Mesendoderm (in vitro differentiated cells): ENCODE measurements around the gene CRTC3.

Source experiments
- DNase-seq: peaks from one replicate; pipeline ENCODE4 v3.0.0; 2013
- H2AK5ac ChIP-seq: 2 replicates; pipeline ENCODE4 v1.6.1; 2013; ENCODE audit warnings: low read length, inconsistent platforms
- H2BK120ac ChIP-seq: 2 replicates; pipeline ENCODE4 v1.6.1; 2013; ENCODE audit warnings: low read depth, mild to moderate bottlenecking, low read length, moderate library complexity, mixed read lengths
- H2BK15ac ChIP-seq: replicated peaks from 2 replicates; pipeline ENCODE4 v1.6.1; 2013; ENCODE audit warnings: low read depth, mild to moderate bottlenecking, moderate library complexity
- H2BK5ac ChIP-seq: 2 replicates; pipeline ENCODE4 v1.6.1; 2013; ENCODE audit warnings: low read length, inconsistent platforms
- H3K18ac ChIP-seq: 2 replicates; pipeline ENCODE4 v1.6.1; 2013; ENCODE audit warnings: mild to moderate bottlenecking, low read length, mixed read lengths
- H3K23ac ChIP-seq: one replicate; pipeline ENCODE4 v1.6.1; 2013; ENCODE audit warnings: low read length
- H3K27ac ChIP-seq: 2 replicates; pipeline ENCODE4 v1.5.1; 2013; ENCODE audit warnings: low read depth, mild to moderate bottlenecking, inconsistent platforms, low read length, moderate library complexity
- H3K27me3 ChIP-seq: 2 replicates; pipeline ENCODE4 v1.6.1; 2013; ENCODE audit warnings: low read length, control low read depth, mild to moderate bottlenecking, inconsistent platforms; ENCODE audit not compliant: insufficient read depth, poor library complexity
- H3K36me3 ChIP-seq: 2 replicates; pipeline ENCODE4 v1.6.1; 2013; ENCODE audit warnings: low read length, inconsistent platforms; ENCODE audit not compliant: control insufficient read depth, insufficient read depth
- H3K4ac ChIP-seq: one replicate; pipeline ENCODE4 v1.6.1; 2013; ENCODE audit warnings: low read depth, mild to moderate bottlenecking, low read length, moderate library complexity
- H3K4me1 ChIP-seq: 2 replicates; pipeline ENCODE4 v1.6.1; 2013; ENCODE audit warnings: low read depth, low read length, inconsistent platforms; ENCODE audit not compliant: control insufficient read depth
- H3K4me2 ChIP-seq: 2 replicates; pipeline ENCODE4 v1.6.1; 2013; ENCODE audit warnings: low read length
- H3K4me3 ChIP-seq: 2 replicates; pipeline ENCODE4 v1.5.1; 2013; ENCODE audit warnings: mild to moderate bottlenecking, low read length
- H3K56ac ChIP-seq: one replicate; pipeline ENCODE4 v1.6.1; 2013; ENCODE audit warnings: low read length
- H3K79me1 ChIP-seq: 2 replicates; pipeline ENCODE4 v1.6.1; 2013; ENCODE audit warnings: low read length, inconsistent platforms
- H3K79me2 ChIP-seq: 2 replicates; pipeline ENCODE4 v1.6.1; 2013; ENCODE audit warnings: mild to moderate bottlenecking, low read length; ENCODE audit not compliant: control insufficient read depth, insufficient read depth
- H3K9ac ChIP-seq: 2 replicates; pipeline ENCODE4 v1.6.1; 2013; ENCODE audit warnings: low read length, inconsistent platforms
- H4K5ac ChIP-seq: one replicate; pipeline ENCODE4 v1.6.1; 2013; ENCODE audit warnings: low read length
- H4K8ac ChIP-seq: one replicate; pipeline ENCODE4 v1.6.1; 2013; ENCODE audit warnings: low read depth, mild to moderate bottlenecking, control low read depth, low read length, moderate library complexity
- WGBS: extraction: QIAGEN DNeasy Blood & Tissue Kit; methylation state at CpG from one replicate; pipeline ENCODE4 v1.1.7; 2013; ENCODE audit warnings: low lambda C conversion rate, missing lambda C conversion rate; ENCODE audit not compliant: insufficient coverage; ENCODE audit errors: extremely low coverage; 5-methylcytosine and 5-hydroxymethylcytosine counted together

The CRTC3 gene

DNA sequence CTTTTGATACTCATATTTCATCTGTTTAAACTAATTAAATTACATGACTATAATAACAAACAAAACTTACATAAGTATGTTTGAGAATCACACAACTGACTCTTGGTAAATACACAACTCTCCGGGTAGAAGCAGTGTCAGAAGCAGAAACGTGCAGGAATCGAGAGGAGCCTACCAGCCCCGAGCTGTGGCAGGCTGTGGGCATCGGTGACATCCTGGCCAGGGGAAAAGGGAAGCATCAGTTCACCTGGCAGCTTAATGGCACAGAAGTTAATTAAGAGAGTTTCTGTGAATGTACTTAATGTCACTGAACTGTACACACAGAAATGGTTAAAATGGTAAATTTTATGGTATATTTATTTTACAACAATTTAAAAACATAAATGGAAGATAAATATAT, 90.2 kb downstream of the CRTC3 start:
- no peak overlapping the region for H2BK5ac ChIP-seq
- no peaks in the 10 kb centered on the region for H3K27me3 ChIP-seq
- H4K5ac ChIP-seq, result no peak overlapping the region
- no peaks in the 10 kb centered on the region for H3K36me3 ChIP-seq
- no peak overlapping the region for H2BK15ac ChIP-seq
- no peak overlapping the region for H3K23ac ChIP-seq
- H3K4me3 ChIP-seq, result no peak overlapping the region
- H4K8ac ChIP-seq, result no peak overlapping the region
- H3K4me2 ChIP-seq, result no peak overlapping the region
- DNase-seq, result no peak
- no peak overlapping the region for H3K27ac ChIP-seq
- H3K18ac ChIP-seq, result no peak overlapping the region
- H3K9ac ChIP-seq, result no peak overlapping the region
- H2BK120ac ChIP-seq, result no peak overlapping the region
- no peak overlapping the region for H3K4ac ChIP-seq
- no CpG with 5 or more reads among the region's 5 CpGs for WGBS
- H2AK5ac ChIP-seq, result no peak overlapping the region
- peaks cover 9% of the 10 kb centered on the region for H3K4me1 ChIP-seq
- H3K79me1 ChIP-seq, result no peaks in the 10 kb centered on the region
- no peaks in the 10 kb centered on the region for H3K79me2 ChIP-seq
- no peak overlapping the region for H3K56ac ChIP-seq

DNA sequence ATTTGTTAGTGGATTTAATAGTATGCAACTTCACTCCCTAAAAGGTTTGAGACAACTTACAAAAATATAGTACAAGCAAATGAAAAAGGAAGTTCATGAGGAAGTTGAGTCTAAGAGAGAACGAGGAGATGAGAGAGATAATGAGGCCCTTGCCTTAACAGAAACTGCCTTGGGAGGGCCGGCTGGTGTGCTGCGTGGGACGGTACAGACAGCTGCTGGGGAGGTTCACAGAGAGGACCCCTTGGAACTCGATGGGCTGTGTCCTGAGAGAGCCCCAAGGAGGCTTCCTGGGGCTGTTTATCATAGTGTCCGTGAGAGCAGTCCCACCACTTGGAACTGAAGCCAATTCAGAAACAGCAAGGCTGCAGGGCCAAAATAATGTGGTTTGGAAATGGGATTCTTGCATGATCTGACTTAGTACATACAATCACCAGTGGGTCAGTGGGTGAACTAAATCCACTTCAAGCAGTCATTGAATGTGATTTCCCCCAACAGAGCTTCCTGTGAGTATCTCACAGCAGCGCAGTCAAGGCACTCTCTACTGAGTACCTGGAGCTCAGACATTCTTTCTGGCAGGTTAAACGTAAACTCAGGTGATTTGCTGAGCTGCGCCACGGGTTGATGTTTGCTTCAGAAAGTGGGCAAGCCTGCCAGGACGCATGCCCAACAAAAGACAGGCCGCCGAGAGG, 90.8 kb downstream of the CRTC3 start:
- H3K36me3 ChIP-seq, result no peaks in the 10 kb centered on the region
- no peak overlapping the region for H3K56ac ChIP-seq
- no peak for DNase-seq
- no peak overlapping the region for H2BK5ac ChIP-seq
- H3K4me3 ChIP-seq, result no peak overlapping the region
- H3K79me2 ChIP-seq, result no peaks in the 10 kb centered on the region
- no peaks in the 10 kb centered on the region for H3K27me3 ChIP-seq
- H4K5ac ChIP-seq, result no peak overlapping the region
- no peak overlapping the region for H3K23ac ChIP-seq
- H3K27ac ChIP-seq, result no peak overlapping the region
- no peak overlapping the region for H4K8ac ChIP-seq
- H2BK120ac ChIP-seq, result no peak overlapping the region
- H3K4me1 ChIP-seq, result peaks cover 9% of the 10 kb centered on the region
- H2BK15ac ChIP-seq, result no peak overlapping the region
- no peak overlapping the region for H3K18ac ChIP-seq
- WGBS, result no CpG with 5 or more reads among the region's 13 CpGs
- H3K79me1 ChIP-seq, result no peaks in the 10 kb centered on the region
- H3K4me2 ChIP-seq, result no peak overlapping the region
- H2AK5ac ChIP-seq, result no peak overlapping the region
- H3K4ac ChIP-seq, result no peak overlapping the region
- no peak overlapping the region for H3K9ac ChIP-seq

DNA sequence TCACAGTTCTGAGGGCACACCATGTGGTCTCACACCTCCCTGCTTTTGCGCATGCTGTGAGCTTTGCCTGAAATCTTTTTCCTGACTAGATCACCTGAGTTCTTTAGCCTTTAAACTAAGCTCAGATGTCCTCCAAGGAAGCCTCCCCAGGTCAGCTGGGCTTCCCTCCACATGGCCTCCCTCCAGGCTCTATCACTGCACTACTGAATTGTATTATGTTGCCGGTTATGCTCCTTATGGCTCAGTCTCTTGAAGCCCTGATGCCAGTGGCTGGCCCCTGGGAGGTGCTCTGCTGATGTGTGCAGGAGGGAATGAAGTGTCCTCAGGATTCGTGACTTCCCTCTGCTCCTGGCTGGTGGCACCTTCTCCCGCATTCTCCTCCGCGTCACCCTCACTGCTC, 94.1 kb downstream of the CRTC3 start:
- Histone ChIP-seq H3K27me3 (no peaks in the 10 kb centered on the region), H3K23ac (no peak overlapping the region), H3K56ac (no peak overlapping the region), H3K18ac (no peak overlapping the region), H4K8ac (no peak overlapping the region), H3K4ac (no peak overlapping the region), H3K4me2 (no peak overlapping the region), H3K79me2 (no peaks in the 10 kb centered on the region), H3K27ac (no peak overlapping the region), H3K9ac (no peak overlapping the region), H3K4me1 (peaks cover 9% of the 10 kb centered on the region), H4K5ac (no peak overlapping the region), H3K36me3 (no peaks in the 10 kb centered on the region), H3K79me1 (no peaks in the 10 kb centered on the region), H3K4me3 (no peak overlapping the region), H2BK120ac (no peak overlapping the region), H2AK5ac (no peak overlapping the region), H2BK5ac (no peak overlapping the region), H2BK15ac (no peak overlapping the region)
- DNase-seq, result no peak
- no CpG with 5 or more reads among the region's 6 CpGs for WGBS

DNA sequence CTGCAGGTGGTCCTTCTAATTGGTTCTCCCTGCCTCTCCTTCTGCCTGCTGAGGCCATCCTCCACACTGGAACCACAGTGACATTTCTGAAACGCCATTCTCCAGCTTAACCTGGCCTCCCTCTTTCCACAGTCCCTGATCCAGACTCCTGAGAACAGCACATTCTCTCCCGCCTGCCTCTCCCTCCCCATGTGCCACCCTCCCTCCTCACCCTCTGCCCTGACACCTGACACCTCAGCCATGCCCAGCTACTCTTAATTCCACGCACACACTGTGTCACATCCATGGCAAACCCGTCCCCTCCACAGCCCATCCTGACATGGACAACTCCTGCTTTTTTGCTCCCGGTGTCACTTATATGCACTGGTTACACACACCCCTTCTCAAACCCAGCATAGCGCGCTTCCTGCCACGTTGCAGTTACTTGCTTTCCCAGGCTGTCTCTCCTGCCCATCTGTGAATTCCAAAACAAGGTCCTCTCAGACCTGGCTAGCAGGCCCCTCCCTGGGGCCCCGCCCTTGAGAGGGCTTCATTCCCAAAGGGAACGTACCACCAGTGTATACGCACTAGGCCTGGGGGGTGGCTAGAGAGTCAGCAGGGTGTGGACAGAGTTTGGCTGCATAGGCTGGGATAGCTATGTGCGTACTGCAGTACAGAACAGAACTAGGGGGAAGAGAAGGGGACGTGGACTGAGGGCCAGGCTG, 94.7 kb downstream of the CRTC3 start:
- Histone ChIP-seq H2BK15ac (no peak overlapping the region), H2BK120ac (no peak overlapping the region), H3K4me2 (no peak overlapping the region), H3K4ac (no peak overlapping the region), H4K8ac (no peak overlapping the region), H3K23ac (no peak overlapping the region), H3K18ac (no peak overlapping the region), H3K79me1 (no peaks in the 10 kb centered on the region), H3K56ac (no peak overlapping the region), H3K79me2 (no peaks in the 10 kb centered on the region), H3K27me3 (no peaks in the 10 kb centered on the region), H4K5ac (no peak overlapping the region), H2BK5ac (no peak overlapping the region), H3K4me3 (no peak overlapping the region), H3K4me1 (peaks cover 9% of the 10 kb centered on the region), H3K27ac (no peak overlapping the region), H2AK5ac (no peak overlapping the region), H3K9ac (no peak overlapping the region), H3K36me3 (no peaks in the 10 kb centered on the region)
- no peak for DNase-seq
- WGBS, result no CpG with 5 or more reads among the region's 13 CpGs

DNA sequence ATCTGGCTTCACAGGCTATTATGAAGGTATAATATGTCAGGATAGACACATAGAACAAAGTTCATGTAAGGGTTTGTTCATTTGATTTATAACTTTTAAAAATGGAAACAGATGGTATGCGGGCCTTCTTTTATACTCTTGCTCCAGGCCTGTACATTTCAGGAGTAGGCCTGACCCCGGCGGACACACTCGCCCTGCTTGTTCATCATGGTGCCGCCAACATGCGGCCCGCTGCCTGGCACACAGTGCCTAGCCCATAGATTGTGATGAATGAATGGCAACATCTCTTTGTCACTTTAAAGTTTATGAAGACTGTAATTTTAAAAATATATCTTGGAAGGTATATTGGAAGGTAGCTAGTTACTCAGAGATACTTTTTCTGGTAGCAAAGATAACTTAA, 95.3 kb downstream of the CRTC3 start:
- Histone ChIP-seq H3K56ac (no peak overlapping the region), H2BK5ac (no peak overlapping the region), H4K5ac (no peak overlapping the region), H4K8ac (no peak overlapping the region), H3K9ac (no peak overlapping the region), H3K27ac (no peak overlapping the region), H3K27me3 (no peaks in the 10 kb centered on the region), H3K23ac (no peak overlapping the region), H3K18ac (no peak overlapping the region), H3K79me1 (no peaks in the 10 kb centered on the region), H3K79me2 (no peaks in the 10 kb centered on the region), H3K4me1 (peaks cover 9% of the 10 kb centered on the region), H3K4me3 (no peak overlapping the region), H3K4me2 (no peak overlapping the region), H2AK5ac (no peak overlapping the region), H3K4ac (no peak overlapping the region), H2BK120ac (no peak overlapping the region), H3K36me3 (no peaks in the 10 kb centered on the region), H2BK15ac (no peak overlapping the region)
- no peak for DNase-seq
- WGBS, result no CpG with 5 or more reads among the region's 7 CpGs
